HS-27A (cell line): ENCODE measurements around the gene CABP7.

Experiments
- DNase-seq: peaks from one replicate; pipeline ENCODE4 v3.0.0-alpha.2; 2012; ENCODE audit warnings: low read depth, missing footprints

CABP7 gene

DNA sequence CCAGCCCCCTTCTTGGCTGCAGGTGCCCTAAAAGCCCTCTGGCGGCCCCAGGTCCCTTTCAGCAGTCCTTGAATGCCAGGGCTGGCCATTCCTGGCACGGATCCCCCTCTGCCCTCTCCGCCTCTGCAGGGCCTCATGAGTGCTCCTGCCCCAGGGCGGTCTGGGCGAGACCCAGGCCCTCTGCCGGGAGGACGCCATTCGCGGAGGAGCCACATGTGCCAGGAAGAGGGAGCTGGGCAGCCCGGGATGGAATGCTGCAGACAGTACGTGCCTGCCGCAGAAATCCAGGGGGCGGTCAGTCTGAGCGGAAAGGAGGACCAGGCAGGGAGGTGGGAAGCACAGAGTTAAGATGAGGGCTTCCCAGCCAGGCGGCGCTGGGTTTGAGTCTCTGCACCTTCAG, 2.8 kb downstream of the CABP7 start:
- DNase-seq = no peak

DNA sequence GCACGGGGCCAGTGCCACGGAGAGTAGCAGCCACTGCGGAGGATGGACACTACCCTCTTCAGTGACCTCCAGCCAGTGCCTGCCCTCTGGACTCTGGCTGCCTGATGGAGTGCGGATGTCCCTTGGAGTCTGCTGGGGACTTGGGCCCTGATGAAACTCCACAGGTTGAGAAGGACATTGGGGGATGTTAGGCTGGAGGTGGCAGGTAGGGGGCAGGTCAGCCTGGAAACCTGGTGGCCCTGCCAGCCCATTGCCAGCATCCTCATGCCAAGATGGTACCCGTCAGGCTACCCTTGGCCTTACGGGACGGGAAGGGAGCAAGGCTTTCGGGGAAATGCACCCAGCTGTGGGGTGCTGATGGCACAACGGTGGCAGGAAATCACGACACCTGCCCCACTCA, 4.0 kb downstream of the CABP7 start:
- no peak for DNase-seq

DNA sequence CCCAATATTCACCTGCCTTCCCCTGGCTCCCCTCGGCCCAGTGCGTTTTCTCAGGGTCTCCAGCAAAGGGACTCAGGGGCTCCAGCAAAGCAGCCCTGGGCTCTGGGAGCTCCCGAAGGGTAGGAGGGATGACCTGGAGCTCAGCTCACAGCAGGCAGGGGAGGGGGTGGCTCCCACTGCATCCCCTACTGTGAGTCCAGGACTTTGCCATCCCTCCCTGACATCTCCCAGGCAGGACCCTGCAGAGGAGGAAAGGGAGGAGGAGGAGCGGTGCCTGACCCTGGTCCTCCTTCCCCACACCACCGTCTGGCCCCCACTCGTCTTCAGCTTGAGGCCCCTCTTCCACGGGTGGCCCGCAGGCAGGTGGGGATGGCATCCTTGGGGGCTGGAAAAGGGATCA, 5.0 kb downstream of the CABP7 start:
- no peak for DNase-seq

DNA sequence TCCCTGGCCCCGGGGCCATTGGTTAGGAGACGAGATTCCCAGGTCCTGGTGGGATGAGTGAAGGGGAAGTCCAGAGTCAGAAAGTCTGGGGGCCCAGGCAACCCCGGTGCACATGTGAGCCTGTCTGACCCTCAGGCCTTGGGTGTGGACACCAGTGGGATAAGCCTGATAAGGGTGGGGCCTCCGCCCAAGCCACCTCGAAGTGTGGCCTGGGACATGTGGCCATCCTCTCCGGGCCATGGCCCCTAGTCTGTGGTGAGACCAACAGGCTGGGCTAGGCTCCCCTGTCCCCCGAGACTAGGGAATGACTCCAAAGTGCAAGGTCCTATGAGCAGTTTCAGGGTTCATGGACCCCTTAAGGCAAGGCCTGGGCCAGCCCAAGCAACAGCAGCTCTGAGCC, 6.3 kb downstream of the CABP7 start:
- DNase-seq = no peak

DNA sequence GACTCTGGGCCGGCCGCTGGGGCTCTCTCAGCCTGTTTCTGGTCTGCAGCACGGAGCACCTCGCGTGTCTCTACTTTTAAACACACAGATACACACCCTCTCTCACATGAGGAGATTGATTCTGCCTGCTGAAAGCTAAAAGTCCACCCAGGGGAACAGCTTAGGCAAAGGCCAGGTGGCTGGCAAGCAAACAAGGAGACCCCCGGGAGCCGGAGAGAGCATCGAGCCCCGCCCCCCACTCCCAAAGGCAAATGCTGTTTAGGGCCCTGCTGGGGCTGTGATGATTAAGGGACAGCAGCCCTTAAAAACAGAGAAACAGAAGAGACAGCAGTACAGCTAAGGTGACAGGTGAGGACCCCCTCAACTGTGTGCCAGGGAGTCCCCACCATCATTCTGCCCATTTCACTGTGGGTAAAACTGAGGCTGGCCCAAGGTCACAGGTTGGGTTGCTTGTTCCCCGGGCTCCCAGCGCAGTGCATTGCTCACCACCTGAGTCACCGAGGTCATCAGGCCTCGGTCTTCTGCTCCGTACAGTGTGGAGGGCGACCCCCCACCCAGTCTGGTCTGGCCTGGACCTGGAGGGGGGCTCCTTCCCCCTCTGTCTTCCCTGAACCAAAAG, 6.8 kb downstream of the CABP7 start:
- DNase-seq = no peak

DNA sequence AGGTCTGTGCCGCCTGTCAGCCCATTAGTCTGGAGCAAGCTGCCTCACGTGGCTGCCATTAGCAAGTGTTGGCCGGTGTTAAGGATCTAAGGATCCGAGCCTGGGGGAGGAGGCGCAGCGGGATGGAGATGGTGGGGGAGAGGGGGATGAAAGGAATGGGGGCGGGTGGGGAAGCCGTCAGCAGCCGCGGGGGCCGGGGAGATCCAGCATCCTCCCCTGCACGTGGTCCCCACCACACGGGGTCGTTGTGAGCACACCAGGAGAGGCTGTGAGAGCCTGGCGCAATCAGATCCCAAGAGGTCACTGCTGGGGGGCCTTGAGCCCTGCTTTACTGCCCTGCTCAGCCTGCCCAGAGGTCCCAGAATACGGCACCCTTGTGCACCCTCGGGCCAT, 7.3 kb downstream of the CABP7 start:
- DNase-seq = no peak

DNA sequence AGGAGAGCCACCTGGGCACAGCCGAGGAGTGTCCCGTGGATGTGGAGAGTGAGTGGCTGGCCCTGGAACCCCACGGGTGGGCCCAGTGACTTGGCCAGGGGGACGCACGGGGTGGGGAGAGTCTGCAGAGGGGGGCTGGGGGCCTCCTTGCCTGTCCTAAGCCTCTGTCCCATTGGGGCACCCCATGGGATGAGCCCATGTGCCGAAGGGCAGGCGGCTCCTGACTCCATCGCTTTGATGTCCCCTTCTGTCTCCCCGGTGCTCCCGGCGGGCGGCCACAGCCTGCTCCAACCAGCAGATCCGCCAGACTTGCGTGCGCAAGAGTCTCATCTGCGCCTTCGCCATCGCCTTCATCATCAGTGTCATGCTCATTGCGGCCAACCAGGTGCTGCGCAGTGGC, 9.4 kb downstream of the CABP7 start:
- no peak for DNase-seq

DNA sequence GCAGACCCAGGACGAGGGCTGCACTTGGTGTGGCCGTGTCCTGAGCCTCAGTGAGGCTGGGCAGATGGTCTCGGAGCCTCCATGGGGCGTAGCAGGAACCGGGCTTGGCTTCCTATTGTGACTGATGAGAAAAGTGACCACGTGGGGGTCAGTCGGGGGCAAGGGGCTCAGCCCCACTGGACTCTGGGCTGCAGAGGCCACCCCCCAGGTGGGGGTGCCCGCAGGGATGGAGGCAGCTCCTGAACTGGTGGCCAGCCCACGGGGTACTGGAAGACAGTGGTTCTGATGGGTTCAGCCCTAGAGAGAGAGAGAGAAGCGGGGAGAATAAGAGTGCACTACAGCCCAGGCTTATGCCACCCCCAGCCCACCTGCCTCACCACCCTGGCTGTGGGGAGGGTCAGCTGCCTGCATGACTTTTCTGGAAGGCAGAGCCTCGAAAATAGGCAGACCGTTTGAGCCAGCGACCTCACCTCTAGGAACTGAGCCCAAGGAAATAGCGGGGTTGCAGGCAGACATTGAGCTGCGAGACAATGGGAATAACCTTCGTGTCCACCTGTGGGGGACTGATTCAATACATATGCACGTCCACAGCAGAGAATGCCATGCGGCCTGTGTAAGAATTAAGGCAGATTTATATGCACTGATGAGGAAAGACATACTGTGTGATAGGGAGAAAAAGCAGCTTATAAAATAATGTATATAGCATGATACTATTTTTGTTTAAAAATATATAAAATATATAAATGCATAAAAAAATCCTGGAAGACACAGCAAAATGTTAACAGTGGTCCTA, 11.5 kb downstream of the CABP7 start:
- no peak for DNase-seq

DNA sequence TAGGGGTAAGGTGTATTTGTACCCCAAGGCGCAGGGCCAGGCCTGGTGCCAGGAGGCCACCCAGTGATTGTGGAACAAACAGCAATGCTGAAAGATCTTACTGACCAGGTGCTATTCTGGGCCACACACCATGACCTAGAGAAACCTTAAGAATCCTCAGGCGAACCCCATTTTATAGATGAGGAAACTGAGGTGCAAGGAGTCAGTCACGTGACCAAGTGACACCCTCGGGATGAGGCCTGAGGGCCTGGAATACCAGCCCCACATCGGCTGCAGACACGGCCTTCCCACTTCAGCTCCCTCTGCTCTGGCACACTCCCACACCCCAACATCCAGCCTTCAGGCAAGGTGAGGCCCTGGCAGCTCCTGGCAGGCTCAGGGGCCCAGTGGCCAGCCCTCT, 13.1 kb downstream of the CABP7 start:
- DNase-seq = no peak

DNA sequence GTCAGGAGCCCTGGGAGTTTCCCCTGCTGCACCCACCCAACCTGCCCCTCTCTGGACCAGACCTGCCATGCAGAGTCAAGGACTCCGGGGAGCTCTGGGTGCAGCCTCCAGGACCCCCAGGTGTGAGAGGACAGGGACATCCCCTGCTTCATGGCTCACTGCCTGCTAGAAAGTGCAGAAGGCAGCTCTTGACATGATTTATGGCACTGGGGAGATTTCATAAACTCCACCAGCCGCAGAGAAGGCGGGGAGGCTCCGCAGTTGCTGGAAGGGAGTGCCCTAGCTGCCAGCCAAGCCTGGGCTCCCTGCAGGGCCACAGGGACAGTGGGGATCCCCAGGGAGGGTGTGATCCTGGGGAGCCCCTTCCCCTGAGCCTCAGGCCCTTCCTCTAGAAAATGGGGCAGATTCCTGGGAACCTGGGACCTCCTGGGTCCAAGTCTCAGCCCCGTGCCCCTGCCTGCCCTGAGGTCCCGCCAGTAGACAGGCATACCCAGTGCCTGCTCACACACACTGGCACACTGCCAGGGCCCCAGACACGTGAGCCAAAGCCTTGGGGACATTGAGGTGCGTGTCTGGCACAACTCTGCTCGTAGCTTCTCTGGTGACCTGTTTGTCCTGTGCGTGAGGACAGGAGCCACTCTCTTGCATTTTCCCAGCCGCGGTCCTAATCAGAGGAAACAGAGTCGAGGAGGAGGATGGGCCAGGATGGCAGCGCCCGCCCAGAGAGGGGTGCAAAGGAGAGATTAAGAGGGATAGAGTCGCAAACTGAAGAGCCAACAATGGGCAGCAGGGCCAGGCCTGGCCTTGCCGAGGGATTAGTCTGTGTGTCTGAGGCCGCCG, 13.8 kb downstream of the CABP7 start:
- no peak for DNase-seq

DNA sequence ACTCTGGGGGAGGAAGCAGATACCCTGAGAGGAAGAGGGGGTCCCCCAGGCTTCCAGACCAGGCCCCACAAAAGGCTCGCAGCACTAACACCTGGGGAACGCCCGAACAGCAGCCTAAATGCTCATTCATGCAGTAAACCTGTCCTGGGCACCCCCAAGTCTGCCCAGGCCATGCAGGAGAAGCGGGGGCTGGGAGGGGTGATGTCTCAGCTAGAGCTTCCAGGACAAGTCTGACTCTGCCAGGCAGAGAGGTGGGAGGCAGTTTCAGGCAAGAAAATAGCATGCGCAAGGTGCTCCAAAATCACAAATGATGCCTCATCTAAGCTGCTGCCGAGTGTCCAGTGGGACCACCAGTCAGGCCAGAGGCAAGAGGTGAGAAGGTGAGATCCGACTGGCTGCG, 14.6 kb downstream of the CABP7 start:
- no peak for DNase-seq

DNA sequence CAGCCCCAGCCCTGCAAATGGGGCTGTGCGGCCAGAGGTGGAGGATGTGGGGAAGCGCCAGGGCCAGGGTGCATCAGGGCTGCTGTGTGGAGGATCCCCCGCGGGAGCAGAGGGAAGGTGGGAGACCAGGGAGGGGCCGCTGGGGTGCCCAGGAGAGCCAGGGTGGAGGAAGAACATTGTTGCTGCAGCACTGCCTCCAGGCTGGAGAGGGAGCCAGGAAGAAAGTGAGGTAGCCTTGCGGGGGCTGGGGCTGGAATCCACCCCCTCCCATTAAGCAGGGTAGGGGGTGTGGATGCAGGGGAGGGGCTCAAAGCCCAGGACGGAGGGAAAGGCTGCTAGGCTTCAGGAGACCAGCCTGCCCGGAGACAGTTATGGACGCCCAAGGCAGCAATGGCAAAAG, 15.0 kb downstream of the CABP7 start:
- DNase-seq = no peak

DNA sequence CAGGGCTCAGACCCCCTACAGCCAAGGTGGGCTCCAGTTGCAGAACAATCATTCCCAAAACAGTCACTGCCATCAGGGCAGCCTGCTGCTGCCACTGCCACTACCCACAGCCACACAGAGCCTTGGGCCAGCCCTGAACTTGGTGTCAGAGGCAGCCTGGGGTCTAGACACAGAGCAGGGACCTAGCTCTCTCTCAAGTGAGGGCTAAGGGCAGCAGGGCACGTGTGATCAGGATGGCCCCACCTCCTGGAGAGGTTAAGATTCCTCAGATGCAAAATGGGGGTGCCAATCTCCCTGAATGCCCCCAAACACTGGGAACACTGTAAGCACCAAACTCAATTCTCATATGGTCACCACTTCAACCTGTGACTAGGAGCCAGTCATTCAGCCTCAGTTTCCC, 15.6 kb downstream of the CABP7 start:
- no peak for DNase-seq

DNA sequence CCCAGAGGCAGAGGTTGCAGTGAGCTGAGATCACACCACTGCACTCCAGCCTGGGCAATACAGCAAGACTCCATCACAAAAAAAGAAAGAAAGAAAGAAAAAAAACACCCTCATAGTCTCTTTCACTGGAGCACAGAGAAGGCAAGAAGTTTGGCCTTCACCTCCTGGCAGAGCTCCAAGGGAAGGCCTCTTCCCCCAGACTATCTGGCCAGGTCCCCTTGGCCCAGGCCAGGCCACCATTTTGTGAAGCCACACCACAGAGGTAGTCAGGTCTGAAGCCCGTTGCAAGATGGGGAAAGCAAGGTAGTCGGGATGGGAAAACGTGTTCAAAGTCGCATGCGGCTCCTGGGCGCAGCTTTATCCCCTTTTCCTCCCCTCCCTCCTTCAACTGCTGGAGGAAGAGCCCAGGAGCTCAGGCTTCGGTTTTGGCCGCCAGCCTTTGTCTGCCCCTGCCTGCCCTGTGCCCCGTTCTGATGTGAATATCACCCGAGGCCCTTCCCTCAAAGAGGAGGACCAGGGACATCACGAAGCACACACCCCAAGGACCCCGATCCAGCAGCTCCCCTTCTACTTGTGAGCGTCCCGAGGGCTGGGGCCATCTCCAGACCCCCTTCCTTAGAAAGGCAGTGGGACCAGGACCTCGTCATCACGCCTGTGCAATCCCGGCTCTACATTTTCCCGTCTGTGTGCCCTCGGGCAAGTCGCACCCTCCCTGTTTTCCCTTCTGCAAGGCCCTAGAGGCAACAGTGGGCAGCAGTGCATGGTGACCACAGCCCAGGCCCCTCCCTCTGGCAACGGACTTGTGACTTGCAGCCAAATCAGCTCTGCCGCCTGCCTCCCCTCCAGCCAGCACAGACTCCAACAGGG, 17.7 kb downstream of the CABP7 start:
- DNase-seq = no peak

DNA sequence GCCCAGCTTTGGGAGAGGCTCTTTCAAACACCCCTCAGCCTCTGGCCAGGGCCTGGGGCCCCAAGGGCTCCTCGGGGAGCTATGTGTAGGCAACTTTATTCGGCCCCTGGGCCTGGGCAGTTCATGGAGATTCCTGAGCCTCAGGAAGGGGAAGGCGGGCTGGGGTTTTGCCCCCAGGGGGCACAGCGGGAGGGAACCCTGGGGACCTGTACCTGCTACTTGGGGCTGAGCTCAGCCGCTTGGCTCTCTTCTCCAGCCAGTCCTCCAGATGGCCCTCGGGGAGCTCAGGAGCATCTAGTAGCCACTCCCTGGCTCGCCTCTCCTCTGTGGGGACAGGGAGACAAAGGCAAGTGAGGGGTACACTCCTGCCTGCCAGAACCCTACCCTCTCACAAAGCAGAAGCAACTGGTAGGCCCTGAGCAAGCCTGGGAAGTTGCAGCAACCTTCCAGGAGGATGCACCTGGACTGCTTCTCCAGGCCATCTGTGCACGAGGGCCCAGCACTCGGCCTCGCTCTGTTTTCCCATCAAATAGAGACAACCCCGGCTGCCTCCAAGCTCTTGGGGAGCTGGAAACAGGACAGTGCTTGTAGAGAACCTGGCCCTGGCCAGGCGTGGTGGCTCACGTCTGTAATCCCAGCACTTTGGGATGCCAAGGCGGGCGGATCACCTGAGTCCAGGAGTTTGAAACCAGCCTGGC, 18.5 kb downstream of the CABP7 start:
- DNase-seq = no peak

DNA sequence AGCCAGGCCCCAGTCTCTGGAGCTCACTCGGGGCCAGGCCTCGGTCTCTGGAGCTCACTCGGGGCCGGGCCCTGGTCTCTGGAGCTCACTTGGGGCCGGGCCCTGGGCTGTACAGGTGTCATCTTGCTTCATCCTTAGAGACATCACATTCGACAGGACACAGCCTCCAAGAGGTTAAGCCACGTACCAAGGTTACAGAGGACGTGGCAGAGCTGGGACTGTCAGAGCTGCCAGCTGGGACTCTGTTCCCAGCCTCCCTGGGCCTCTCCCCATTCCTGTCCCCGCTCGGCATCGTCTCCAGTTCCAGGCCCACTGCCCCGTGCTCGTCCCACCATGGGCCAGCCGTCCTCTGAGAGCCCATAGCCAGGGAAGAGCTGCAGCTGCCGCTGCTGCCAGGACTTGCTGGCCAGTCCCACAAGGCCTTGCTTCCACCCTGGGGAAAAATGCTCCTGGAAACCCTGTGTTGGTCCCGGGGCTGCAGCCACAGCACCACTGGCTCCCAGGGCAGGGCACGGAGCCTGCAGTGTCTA, 19.6 kb downstream of the CABP7 start:
- no peak for DNase-seq

DNA sequence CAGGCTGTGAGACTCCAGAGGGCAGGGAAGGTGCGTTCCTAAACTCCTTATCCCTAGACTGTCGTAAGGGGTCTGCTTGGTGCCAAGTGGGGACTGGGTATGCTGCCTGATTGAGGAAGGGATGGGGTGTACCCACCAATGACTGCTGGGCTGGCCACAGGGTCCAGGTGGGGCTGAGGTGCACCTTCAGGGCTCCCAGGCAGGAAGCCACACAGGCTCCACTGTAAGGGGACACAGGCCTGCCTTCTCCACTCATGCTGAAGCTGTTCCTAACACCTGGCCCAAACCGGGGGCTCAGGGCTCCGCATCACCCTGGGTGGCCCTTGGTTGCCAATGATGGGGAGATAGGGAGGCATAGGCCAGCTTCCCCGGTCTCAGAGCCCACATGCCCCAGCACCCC, 20.4 kb downstream of the CABP7 start:
- no peak for DNase-seq

DNA sequence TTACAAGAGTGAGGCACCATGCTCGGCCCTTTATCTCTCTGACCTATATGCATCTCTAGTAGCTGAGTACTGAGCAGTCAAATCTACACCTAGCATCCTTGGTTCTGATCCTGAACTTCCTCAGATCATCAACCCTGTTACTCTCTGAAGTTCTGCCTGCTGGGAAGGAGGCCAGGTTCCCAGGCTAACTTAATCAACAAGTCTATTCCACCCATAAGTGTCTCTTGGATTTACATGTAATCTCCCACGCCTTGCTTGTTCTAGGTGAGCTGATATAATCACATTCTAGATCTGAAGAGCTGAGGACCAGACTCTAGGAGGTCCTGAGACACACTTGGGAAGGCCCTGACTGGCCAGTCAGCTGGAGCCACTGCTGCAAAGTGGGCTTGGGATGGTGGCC, 22.1 kb downstream of the CABP7 start:
- no peak for DNase-seq

DNA sequence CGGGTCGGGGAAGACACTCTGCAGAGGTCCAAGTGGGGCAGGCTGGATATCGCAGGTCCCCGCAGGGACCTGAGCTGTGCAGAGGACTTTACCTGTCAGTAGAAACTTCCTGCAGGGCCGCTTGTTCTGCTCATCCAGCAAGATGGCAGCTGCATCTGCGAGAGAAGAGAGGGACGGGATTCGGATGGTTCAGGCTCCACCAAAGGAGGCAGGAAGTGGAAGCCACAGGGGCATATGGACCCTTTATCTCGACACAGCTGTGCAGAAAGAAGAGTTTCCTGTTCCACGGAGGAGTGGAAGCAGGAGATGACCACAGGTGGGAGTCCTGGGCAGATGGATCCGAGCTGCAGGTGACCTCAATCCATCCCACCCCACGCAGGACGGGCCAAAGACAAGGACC, 22.5 kb downstream of the CABP7 start:
- no peak for DNase-seq

DNA sequence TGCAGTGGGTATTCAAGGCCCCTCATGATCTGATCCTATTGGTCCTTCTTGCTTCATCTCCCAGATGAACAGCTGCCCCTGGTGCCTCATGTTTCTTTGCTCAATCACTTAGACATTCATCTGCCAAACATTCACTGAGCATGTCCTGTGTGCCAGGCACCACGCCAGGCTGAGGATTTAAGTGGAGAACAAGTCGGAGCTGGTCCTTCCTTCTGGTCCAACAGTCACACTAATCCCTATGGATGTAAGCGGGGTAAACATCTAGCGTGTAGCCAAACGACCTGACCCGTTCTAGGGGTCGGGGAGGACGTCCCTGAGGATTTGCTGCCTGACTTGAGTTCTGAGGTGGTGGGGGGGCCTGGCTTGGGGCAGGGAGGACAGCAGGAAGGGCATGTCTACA, 25.1 kb downstream of the CABP7 start:
- DNase-seq = no peak

DNA sequence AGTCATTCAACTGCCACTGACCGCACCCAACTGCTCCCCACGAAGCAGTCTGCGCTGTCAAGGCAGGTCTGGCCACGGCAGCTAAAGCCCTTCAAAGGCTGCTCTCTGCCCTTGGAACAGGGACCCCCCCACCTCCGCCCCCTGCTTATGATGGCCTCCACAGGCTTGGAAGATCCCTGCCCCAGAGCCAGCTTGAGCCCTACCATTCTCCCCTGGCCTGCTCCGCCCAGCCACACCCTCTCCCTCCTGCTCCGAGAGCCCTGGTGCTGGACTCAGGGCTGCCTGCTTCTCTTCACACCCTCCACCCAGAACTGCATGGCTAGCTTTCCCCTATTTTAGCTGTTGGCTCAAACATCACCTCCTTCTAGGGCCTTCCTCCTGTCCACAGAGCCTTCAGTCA, 28.0 kb downstream of the CABP7 start:
- no peak for DNase-seq
